ENCODE data around the gene C10orf90. TPM values are rescaled to one million over a fixed set of nuclear protein-coding genes. Genes with fewer than 3 reads are reported as not detected.

Gene C10orf90
- total RNA-seq, 1 experiment from 2014 or later, result not detected

GRCh38 chr10:126520751-126521317, 149.7 kb downstream of the C10orf90 start:
- DNase-seq (ENCODE audit: low spot score), result no peak
- in situ Hi-C loops (cut with HindIII; ENCODE audit: low sequenced_read_pairs), result no loop called here

- DNase-seq (ENCODE audit: low spot score), result no peak
- in situ Hi-C loops (cut with HindIII; ENCODE audit: low sequenced_read_pairs), result no loop called here
Observed at GRCh38 chr10:126519992-126520391, 150.5 kb downstream of the C10orf90 start.

- in situ Hi-C loops (cut with HindIII; ENCODE audit: low sequenced_read_pairs), result no loop called here
- no peak for DNase-seq (ENCODE audit: low spot score)
Observed at GRCh38 chr10:126519185-126519584, 151.3 kb downstream of the C10orf90 start.

GRCh38 chr10:126518218-126519080, 152.0 kb downstream of the C10orf90 start:
- in situ Hi-C loops (cut with HindIII; ENCODE audit: low sequenced_read_pairs), result no loop called here
- DNase-seq (ENCODE audit: low spot score), result no peak

- in situ Hi-C loops (cut with HindIII; ENCODE audit: low sequenced_read_pairs), result no loop called here
- DNase-seq (ENCODE audit: low spot score), result no peak
Observed at GRCh38 chr10:126516515-126516914, 154.0 kb downstream of the C10orf90 start.

GRCh38 chr10:126511917-126512479, 158.5 kb downstream of the C10orf90 start:
- in situ Hi-C loops (cut with HindIII; ENCODE audit: low sequenced_read_pairs), result no loop called here
- DNase-seq (ENCODE audit: low spot score), result no peak

GRCh38 chr10:126509182-126509581, 161.3 kb downstream of the C10orf90 start:
- in situ Hi-C loops (cut with HindIII; ENCODE audit: low sequenced_read_pairs), result no loop called here
- DNase-seq (ENCODE audit: low spot score), result no peak

- DNase-seq (ENCODE audit: low spot score), result no peak
- in situ Hi-C loops (cut with HindIII; ENCODE audit: low sequenced_read_pairs), result no loop called here
Observed at GRCh38 chr10:126508535-126509040, 161.9 kb downstream of the C10orf90 start.

GRCh38 chr10:126504761-126505112, 165.8 kb downstream of the C10orf90 start:
- in situ Hi-C loops (cut with HindIII; ENCODE audit: low sequenced_read_pairs), result no loop called here
- DNase-seq (ENCODE audit: low spot score), result no peak

GRCh38 chr10:126504063-126504760, 166.3 kb downstream of the C10orf90 start:
- in situ Hi-C loops (cut with HindIII; ENCODE audit: low sequenced_read_pairs), result no loop called here
- DNase-seq (ENCODE audit: low spot score), result peak; percentile 28

GRCh38 chr10:126503392-126504062, 167.0 kb downstream of the C10orf90 start:
- in situ Hi-C loops (cut with HindIII; ENCODE audit: low sequenced_read_pairs), result no loop called here

GRCh38 chr10:126502441-126502840, 168.1 kb downstream of the C10orf90 start:
- in situ Hi-C loops (cut with HindIII; ENCODE audit: low sequenced_read_pairs), result no loop called here
- DNase-seq (ENCODE audit: low spot score), result no peak

More at GRCh38 chr10:126503392-126504062, 167.0 kb downstream of the C10orf90 start:
- DNase-seq (ENCODE audit: low spot score), result no peak

- in situ Hi-C loops (cut with HindIII; ENCODE audit: low sequenced_read_pairs), result no loop called here
- DNase-seq (ENCODE audit: low spot score), result no peak
Observed at GRCh38 chr10:126501828-126502227, 168.7 kb downstream of the C10orf90 start.

- no peak for DNase-seq (ENCODE audit: low spot score)
- in situ Hi-C loops (cut with HindIII; ENCODE audit: low sequenced_read_pairs), result no loop called here
Observed at GRCh38 chr10:126500866-126501265, 169.6 kb downstream of the C10orf90 start.

- in situ Hi-C loops (cut with HindIII; ENCODE audit: low sequenced_read_pairs), result no loop called here
- DNase-seq (ENCODE audit: low spot score), result no peak
Observed at GRCh38 chr10:126500185-126500584, 170.3 kb downstream of the C10orf90 start.

GRCh38 chr10:126499744-126500143, 170.7 kb downstream of the C10orf90 start:
- no peak for DNase-seq (ENCODE audit: low spot score)
- in situ Hi-C loops (cut with HindIII; ENCODE audit: low sequenced_read_pairs), result no loop called here

GRCh38 chr10:126497672-126498071, 172.8 kb downstream of the C10orf90 start:
- in situ Hi-C loops (cut with HindIII; ENCODE audit: low sequenced_read_pairs), result no loop called here
- no peak for DNase-seq (ENCODE audit: low spot score)

GRCh38 chr10:126496771-126497545, 173.5 kb downstream of the C10orf90 start:
- in situ Hi-C loops (cut with HindIII; ENCODE audit: low sequenced_read_pairs), result no loop called here
- DNase-seq (ENCODE audit: low spot score), result no peak

Measured in G401 (cell line).